Measurements from ENCODE around the gene SRPK2. TPM values are rescaled to one million over a fixed set of nuclear protein-coding genes. Genes with fewer than 3 reads are reported as not detected.

Gene SRPK2
- total and polyA plus RNA-seq, 7 donors, result 12.0 to 57.6 (median 42.9) TPM

- H3K4me3 ChIP-seq, result no peak overlapping the region
- no peak for TF ChIP-seq CTCF (IDR thresholded peaks at IDR 0.05)
- TF ChIP-seq POLR2AphosphoS5 (IDR thresholded peaks at IDR 0.05), result no peak
- no peak for TF ChIP-seq POLR2A (IDR thresholded peaks at IDR 0.05)
- no peak for TF ChIP-seq EP300 (IDR thresholded peaks at IDR 0.05)
- intact Hi-C loops (cut with DNase I), result no loop called here
- DNase-seq, result no peak
- no peaks in the 10 kb centered on the region for H3K9me3 ChIP-seq
- no peaks in the 10 kb centered on the region for H3K27me3 ChIP-seq
- peaks cover 0 to 56% (median 8%) of the 10 kb centered on the region in 4 donors for H3K36me3 ChIP-seq
- H3K27ac ChIP-seq, result no peak overlapping the region
- peaks cover 0 to 17% (median 5%) of the 10 kb centered on the region in 4 donors for H3K4me1 ChIP-seq
Observed at GRCh38 chr7:105094966-105095365, 293.8 kb downstream of the SRPK2 start.

GRCh38 chr7:105088456-105088855 lies 300.3 kb downstream of the SRPK2 start:
- H3K27me3 ChIP-seq, result no peaks in the 10 kb centered on the region
- WGBS, 2 donors, result 91 to 94% methylated on average over 2 of the region's 2 CpGs
- TF ChIP-seq POLR2A (IDR thresholded peaks at IDR 0.05) (no peak), CTCF (IDR thresholded peaks at IDR 0.05) (no peak), POLR2AphosphoS5 (IDR thresholded peaks at IDR 0.05) (no peak), EP300 (IDR thresholded peaks at IDR 0.05) (no peak)
- H3K4me1 ChIP-seq, result no peaks in the 10 kb centered on the region
- no peaks in the 10 kb centered on the region for H3K9me3 ChIP-seq
- intact Hi-C loops (cut with DNase I), result no loop called here
- H3K36me3 ChIP-seq, result peaks cover 7 to 76% (median 9%) of the 10 kb centered on the region in 4 donors
- no peak for DNase-seq
- H3K27ac ChIP-seq, result no peak overlapping the region
- H3K4me3 ChIP-seq, result no peak overlapping the region

- Histone ChIP-seq H3K36me3 (peaks cover 7 to 76% (median 9%) of the 10 kb centered on the region in 4 donors), H3K9me3 (no peaks in the 10 kb centered on the region), H3K4me3 (no peak overlapping the region), H3K4me1 (no peaks in the 10 kb centered on the region), H3K27ac (no peak overlapping the region), H3K27me3 (no peaks in the 10 kb centered on the region)
- WGBS, 2 donors, result 84 to 89% methylated on average over 6 of the region's 6 CpGs
- no peak for TF ChIP-seq CTCF (IDR thresholded peaks at IDR 0.05)
- TF ChIP-seq POLR2A (IDR thresholded peaks at IDR 0.05), result no peak
- TF ChIP-seq EP300 (IDR thresholded peaks at IDR 0.05), result no peak
- no peak for TF ChIP-seq POLR2AphosphoS5 (IDR thresholded peaks at IDR 0.05)
- no peak for DNase-seq
- intact Hi-C loops (cut with DNase I), result no loop called here
Observed at GRCh38 chr7:105087981-105088380, 300.7 kb downstream of the SRPK2 start.

DNA sequence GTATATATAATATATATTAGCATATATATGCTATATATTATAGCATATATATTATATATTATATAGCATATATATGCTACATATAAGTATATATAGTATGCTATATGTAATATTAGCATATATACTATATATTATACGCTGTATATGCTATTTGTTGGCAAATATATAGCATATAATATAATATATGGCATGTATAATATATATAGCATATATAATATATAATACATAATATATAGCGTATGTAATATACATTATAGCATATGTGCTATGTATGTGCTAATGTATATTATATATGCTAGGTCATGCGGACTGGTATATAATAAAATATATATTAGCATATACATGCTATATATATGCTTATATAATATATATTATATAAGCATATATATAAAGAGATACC lies 301.9 kb downstream of the SRPK2 start:
- no peak for DNase-seq
- Histone ChIP-seq H3K4me1 (no peaks in the 10 kb centered on the region), H3K27ac (no peak overlapping the region), H3K36me3 (peaks cover 1 to 76% (median 5%) of the 10 kb centered on the region in 4 donors), H3K9me3 (no peaks in the 10 kb centered on the region), H3K27me3 (no peaks in the 10 kb centered on the region), H3K4me3 (no peak overlapping the region)
- TF ChIP-seq EP300 (IDR thresholded peaks at IDR 0.05) (no peak), POLR2AphosphoS5 (IDR thresholded peaks at IDR 0.05) (no peak), CTCF (IDR thresholded peaks at IDR 0.05) (no peak), POLR2A (IDR thresholded peaks at IDR 0.05) (no peak)
- 97% methylated on average over 3 of the region's 3 CpGs for WGBS, 2 donors
- intact Hi-C loops (cut with DNase I), result no loop called here

- intact Hi-C loops (cut with DNase I), result no loop called here
- no peaks in the 10 kb centered on the region for H3K4me1 ChIP-seq
- no peaks in the 10 kb centered on the region for H3K27me3 ChIP-seq
- no peak overlapping the region for H3K4me3 ChIP-seq
- TF ChIP-seq POLR2AphosphoS5 (IDR thresholded peaks at IDR 0.05) (no peak), EP300 (IDR thresholded peaks at IDR 0.05) (no peak), CTCF (IDR thresholded peaks at IDR 0.05) (no peak), POLR2A (IDR thresholded peaks at IDR 0.05) (no peak)
- peaks cover 7 to 77% (median 15%) of the 10 kb centered on the region in 4 donors for H3K36me3 ChIP-seq
- 93 to 100% methylated on average over 1 of the region's 1 CpG for whole genome bisulfite sequencing, 2 donors
- no peak overlapping the region for H3K27ac ChIP-seq
- no peak for DNase-seq
- no peaks in the 10 kb centered on the region for H3K9me3 ChIP-seq
Observed at GRCh38 chr7:105084581-105084980, 304.1 kb downstream of the SRPK2 start.

All from sigmoid colon (tissue), 7 donors.